Measurements from ENCODE around the gene MBP.

Gene MBP

GRCh38 chr18:77065221-77065981 is 67.2 kb downstream of the MBP start:
- no peak for DNase-seq (ENCODE audit: low spot score)

GRCh38 chr18:77063260-77063659 is 69.3 kb downstream of the MBP start:
- DNase-seq (ENCODE audit: low spot score) = no peak

GRCh38 chr18:77062518-77063003 is 70.0 kb downstream of the MBP start:
- DNase-seq (ENCODE audit: low spot score) = no peak

- no peak for DNase-seq (ENCODE audit: low spot score)
These were observed 70.6 kb downstream of the MBP start for GRCh38 chr18:77061946-77062517.

- DNase-seq (ENCODE audit: low spot score) = no peak
These were observed 71.2 kb downstream of the MBP start for GRCh38 chr18:77061281-77061945.

- no peak for DNase-seq (ENCODE audit: low spot score)
These were observed 72.4 kb downstream of the MBP start for GRCh38 chr18:77060151-77060550.

GRCh38 chr18:77059294-77059916 is 73.2 kb downstream of the MBP start:
- peak; percentile 69 for DNase-seq (ENCODE audit: low spot score)

GRCh38 chr18:77058290-77058835 is 74.2 kb downstream of the MBP start:
- DNase-seq (ENCODE audit: low spot score) = no peak

- no peak for DNase-seq (ENCODE audit: low spot score)
These were observed 75.6 kb downstream of the MBP start for GRCh38 chr18:77057006-77057395.

- DNase-seq (ENCODE audit: low spot score) = no peak
These were observed 76.1 kb downstream of the MBP start for GRCh38 chr18:77056344-77057005.

GRCh38 chr18:77055429-77056300 is 76.9 kb downstream of the MBP start:
- DNase-seq (ENCODE audit: low spot score) = no peak

- peak; percentile 75 for DNase-seq (ENCODE audit: low spot score)
These were observed 77.8 kb downstream of the MBP start for GRCh38 chr18:77054606-77055428.

GRCh38 chr18:77054288-77054605 is 78.3 kb downstream of the MBP start:
- no peak for DNase-seq (ENCODE audit: low spot score)

GRCh38 chr18:77053616-77054287 is 78.8 kb downstream of the MBP start:
- DNase-seq (ENCODE audit: low spot score) = no peak

GRCh38 chr18:77052983-77053309 is 79.6 kb downstream of the MBP start:
- peak; percentile 74 for DNase-seq (ENCODE audit: low spot score)

- DNase-seq (ENCODE audit: low spot score) = no peak
These were observed 80.1 kb downstream of the MBP start for GRCh38 chr18:77052297-77052982.

- DNase-seq (ENCODE audit: low spot score) = no peak
These were observed 80.8 kb downstream of the MBP start for GRCh38 chr18:77051581-77052296.

- no peak for DNase-seq (ENCODE audit: low spot score)
These were observed 82.6 kb downstream of the MBP start for GRCh38 chr18:77049938-77050337.

Measured in D341Med (cell line).